Embryonic facial prominence (tissue), 1 donor: ENCODE data around the gene GALNS.

Source experiments
- DNase-seq: peaks from one replicate; pipeline ENCODE4 v3.0.0-alpha.2; 2016; ENCODE audit errors: extremely low spot score

The GALNS gene

DNA sequence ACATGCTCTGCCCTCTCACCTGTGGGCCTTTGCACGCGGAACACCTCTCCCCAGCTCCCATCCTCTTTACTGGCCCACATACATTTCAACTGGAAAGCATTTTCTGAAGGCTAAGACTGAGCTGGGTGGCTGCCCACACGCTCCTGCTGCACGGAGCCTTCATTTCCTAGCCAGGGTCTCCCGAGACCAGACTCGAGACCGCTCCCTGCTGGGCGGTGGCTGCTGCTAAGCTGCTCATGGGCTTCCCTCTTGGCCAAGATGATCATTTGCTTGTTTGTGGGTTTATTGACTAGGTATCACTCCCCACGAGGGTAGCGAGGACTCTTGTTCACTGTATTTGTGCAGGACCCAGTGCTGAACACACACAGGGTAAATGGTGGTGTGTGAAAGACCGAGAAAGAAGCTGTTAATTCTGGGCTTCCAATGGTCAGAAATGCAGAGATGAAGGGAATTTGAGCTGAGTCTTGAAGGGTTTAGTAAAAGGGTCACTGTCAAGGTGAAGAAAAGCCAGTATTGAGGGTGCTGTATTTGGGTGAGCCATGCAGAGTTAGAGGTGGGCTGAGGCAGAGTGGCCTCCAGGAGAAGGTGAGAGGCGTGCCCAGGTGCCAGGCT is 1.1 kb upstream of the GALNS start:
- no peak for DNase-seq

DNA sequence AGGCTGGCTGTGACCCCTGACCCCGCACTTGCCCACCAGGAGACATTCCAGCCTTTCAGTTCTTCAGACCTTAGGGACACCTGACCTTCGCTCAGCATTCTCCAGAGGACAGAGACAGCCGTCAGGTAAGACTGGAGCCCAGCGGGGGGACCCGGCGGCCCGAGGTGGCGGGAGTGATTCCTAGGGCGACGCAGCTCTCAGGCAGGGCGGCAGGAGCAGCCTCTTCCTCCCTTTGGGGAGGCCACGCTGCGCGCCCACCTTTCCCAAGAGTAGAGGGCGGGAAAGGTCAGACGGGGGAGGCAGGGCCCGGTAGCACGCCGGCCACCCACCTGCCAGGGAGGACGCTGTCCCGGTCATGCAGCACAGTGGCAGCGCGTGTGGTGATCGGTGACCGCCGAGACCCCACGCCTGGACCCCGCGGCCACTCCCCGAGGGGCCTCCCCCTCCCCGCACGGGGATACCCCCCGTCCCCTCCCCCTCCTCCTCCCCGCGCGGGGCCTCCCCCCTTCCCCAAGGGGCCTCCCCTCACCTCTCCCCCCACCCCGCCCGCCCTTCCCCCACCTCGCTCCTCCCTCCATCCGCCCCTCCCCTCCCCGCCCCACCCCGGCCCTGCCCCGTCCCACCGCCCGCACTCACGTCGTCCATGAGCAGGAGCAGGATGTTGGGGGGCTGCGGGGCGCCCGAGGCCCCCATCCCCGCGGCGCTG is 472 bp downstream of the GALNS start:
- DNase-seq: no peak

- DNase-seq: no peak
Measured at GRCh38 chr16:88855736-88856121, 1.0 kb downstream of the GALNS start.

GRCh38 chr16:88855176-88855575 is 1.6 kb downstream of the GALNS start:
- DNase-seq: no peak

- DNase-seq: no peak
Measured at GRCh38 chr16:88854306-88855111, 2.2 kb downstream of the GALNS start.

DNA sequence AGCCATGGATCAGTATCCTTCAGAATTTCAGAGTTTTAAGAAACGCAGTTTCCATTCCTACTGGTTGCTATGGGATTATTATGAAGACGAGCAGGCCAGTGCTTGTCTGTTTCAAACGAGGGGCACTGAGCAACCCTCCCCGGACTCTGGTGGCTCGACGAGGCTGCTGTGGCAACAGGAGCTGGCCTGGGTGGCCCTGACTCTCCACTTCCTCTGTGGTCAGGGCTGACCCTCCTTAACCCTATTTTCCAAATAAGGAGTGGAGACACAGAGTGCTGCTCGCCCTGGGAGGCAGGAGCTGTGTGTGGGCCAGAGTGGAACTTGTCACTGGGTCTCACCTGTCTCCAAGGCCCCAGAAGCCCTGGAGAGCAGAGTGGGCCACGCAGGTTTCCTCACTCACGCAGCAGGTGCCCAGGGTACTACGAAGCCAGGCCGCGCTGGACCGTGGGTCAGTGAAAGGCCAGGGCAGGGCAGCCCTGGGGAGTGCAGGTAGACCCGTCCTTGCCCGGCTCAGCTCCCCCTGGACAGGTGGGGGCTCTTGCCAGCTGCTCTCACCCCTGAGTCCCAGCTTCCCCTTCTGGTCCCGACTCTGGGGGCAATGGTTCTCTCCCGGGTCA is 3.3 kb downstream of the GALNS start:
- no peak for DNase-seq

DNA sequence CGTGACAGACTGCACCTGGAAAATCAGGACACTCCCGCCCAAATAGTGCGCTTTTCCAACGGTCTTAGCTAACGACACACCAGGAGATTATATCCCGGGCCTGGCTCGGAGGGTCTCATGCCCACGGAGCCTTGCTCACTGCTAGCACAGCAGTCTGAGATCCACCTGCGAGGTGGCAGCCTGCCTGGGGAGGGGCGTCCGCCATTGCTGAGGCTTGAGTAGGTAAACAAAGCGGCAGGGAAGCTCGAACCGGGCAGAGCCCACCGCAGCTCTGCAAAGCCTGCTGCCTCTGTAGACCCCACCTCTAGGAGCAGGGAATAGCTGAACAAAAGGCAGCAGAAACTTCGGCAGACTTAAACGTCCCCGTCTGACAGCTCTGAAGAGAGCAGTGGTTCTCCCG is 5.1 kb downstream of the GALNS start:
- no peak for DNase-seq

GRCh38 chr16:88850531-88851199 is 6.1 kb downstream of the GALNS start:
- no peak for DNase-seq

- no peak for DNase-seq
Measured at GRCh38 chr16:88848557-88848956, 8.2 kb downstream of the GALNS start.

DNA sequence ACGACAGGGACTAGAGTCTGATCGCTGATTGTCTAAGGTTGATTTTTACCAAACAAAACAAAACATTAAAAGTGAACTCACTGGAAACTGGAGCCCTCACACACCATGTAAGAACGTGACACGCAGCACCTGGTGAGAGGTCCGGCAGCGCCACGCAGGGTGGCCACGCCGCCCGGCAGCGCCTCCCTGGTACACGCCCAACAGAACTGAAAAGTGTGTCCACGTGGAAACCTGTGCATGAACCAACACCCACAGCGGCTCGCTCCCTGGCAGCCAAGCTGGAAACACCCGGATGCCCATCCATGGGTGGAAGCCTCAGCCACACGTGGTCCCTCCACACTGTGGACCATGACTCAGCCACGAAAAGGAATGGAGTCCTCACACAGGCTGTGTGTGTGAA is 9.1 kb downstream of the GALNS start:
- no peak for DNase-seq

DNA sequence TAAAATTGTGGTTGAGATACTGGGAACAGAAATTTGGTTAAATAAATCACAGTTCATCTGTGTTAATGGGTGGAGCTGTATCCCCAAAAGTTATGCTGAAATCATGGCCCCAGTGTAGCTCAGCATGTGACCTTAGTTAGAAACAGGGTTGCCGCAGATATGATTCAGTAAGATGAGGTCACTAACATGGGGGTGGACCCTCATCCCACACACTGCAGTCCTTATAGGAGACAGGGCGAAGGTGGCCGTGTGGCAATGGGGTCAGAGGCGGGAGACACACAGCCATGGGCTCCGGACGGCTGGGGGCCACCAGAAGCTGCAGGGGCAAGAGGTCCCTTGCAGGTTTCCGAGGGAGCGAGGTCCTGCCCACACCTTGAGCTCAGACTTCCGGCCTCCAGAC is 10.7 kb downstream of the GALNS start:
- no peak for DNase-seq

DNA sequence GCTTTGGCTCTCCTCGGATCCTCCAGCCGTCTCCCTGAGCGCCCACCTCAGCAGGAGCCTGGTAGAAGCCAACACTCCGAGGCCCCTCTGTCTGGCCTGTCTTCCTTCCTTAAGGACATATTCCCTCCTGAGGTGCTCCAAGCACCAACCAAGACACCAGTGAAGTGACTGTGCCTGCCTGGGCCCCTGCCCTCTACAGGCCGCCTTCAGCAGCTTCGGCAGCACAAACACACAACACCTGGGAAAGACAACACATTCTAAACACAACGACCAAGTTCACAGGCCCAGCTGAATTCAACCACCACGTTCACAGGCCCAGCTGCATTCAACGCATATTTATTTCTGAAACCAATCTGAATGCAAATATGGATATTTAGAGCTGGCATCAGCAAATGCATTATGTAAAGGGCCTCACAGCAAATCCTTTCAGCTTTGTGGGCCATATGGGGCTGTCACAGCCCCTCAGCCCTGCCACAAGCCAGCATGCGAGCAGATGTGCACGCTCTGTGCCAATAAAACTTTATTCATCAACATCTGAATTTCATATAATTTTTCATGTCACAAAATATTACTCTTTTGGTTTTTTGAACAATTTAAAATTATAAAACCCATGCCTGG is 12.2 kb downstream of the GALNS start:
- no peak for DNase-seq

- DNase-seq: no peak
Measured at GRCh38 chr16:88843256-88843655, 13.5 kb downstream of the GALNS start.

GRCh38 chr16:88842806-88843205 is 13.9 kb downstream of the GALNS start:
- no peak for DNase-seq

DNA sequence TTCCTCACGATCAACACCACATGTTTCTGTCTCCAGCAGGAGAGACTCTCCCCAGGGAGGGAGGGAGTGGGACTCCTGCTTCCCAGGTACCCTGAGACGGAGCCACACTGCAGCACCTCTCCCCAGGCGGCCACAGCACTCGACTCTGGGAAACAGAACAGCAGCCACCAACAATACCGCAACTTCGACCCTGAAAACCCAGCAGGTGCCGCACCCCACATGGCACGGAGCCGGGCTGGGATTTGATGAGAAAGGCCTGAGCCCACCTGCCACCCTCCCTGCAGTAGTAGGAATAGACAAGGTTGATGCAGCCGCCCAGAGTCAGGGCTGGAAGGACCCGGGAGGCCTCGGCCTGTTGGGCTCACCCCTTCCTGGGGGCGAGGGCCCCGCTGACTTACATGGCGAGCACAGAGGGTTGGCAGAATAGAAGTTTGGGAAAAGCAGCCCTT is 14.4 kb downstream of the GALNS start:
- no peak for DNase-seq

GRCh38 chr16:88841521-88842307 is 15.0 kb downstream of the GALNS start:
- DNase-seq: no peak

GRCh38 chr16:88840600-88841215 is 16.0 kb downstream of the GALNS start:
- no peak for DNase-seq

DNA sequence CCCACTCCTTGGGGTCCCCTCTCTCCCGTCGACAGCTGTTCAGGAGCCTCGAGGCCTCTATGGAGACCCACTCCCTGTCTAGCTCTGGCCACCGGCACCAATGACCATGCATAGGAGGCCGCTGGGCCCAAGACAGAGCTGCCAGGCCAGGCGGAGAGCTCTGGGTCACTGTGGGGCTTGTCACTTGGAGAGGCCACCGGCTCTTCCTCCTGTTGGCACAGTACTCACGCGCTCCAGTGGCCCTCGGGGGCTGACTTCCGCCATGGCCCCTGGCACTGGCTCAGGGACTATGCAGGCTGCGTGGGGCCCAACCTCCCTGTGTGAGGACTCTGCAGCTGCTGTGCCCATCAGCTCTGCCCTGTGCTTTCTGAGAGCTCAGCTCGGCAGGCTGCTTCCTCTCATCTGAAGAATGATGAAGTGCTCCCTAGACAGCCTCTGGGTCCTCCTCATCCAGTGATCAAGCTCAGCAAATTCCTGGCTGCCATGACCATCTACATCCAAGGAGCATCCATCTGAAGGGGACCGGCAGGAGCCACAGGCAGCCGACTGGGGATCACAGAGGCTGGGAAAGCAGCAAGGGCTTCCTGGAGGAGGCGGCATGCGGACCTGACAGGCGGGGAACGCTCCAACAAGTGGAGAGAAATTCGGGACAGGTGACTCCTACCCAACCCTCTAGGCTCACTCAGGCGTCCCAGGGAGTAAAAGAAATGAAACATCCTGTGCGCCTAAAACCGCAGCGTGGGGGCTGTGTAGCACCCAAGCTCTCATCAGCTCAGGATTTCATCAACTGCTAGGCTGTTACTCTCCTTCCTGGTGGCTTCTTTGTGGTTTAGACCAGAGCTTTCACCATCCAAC is 16.8 kb downstream of the GALNS start:
- no peak for DNase-seq

DNA sequence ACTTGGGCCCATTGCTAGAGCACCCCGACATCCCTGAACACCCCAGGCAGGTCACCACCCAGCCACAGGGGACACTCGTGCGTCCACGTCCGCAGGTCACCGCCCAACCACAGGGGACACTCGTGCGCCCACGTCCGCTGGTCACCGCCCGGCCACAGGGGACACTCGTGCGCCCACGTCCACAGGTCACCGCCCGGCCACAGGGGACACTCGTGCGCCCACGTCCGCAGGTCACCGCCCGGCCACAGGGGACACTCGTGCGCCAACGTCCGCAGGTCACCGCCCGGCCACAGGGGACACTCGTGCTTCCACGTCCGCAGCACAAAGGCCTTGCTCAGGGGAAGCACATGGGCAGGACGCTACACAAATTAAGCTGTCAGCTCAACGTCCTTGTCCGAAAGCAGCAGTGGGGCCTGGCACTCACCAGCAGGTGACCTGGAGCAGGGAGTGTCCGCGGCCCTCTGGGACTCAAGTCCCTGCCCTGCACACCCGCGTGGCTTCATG is 17.7 kb downstream of the GALNS start:
- DNase-seq: no peak
